ENCODE data around the gene TMEM181.
"Not testable (repeated sequence)": the region's sequence is repeated elsewhere in the genome, so short reads cannot be mapped to it uniquely, and the experiment has no call there.

The TMEM181 gene

GRCh38 chr6:158651981-158652737, 92.3 kb downstream of the TMEM181 start:
- not testable (repeated sequence) for H3K27ac ChIP-seq (ENCODE audit: low read length); H3K4me3 ChIP-seq (ENCODE audit: low read length); H3K36me3 ChIP-seq (ENCODE audit: control insufficient read depth, low read depth, low read length); H3K4me1 ChIP-seq (ENCODE audit: control insufficient read depth, low read depth, low read length); H3K9me3 ChIP-seq (ENCODE audit: control insufficient read depth, low read depth, low read length); H3K9ac ChIP-seq (ENCODE audit: low read length); H3K27me3 ChIP-seq (ENCODE audit: control insufficient read depth, insufficient read depth, low read length)

- no peak overlapping the region for H3K4me3 ChIP-seq (ENCODE audit: low read length)
- H3K9ac ChIP-seq (ENCODE audit: low read length), result no peak overlapping the region
- H3K9me3 ChIP-seq (ENCODE audit: control insufficient read depth, low read depth, low read length), result no peaks in the 10 kb centered on the region
- no peaks in the 10 kb centered on the region for H3K4me1 ChIP-seq (ENCODE audit: control insufficient read depth, low read depth, low read length)
- H3K27me3 ChIP-seq (ENCODE audit: control insufficient read depth, insufficient read depth, low read length), result no peaks in the 10 kb centered on the region
- no peak overlapping the region for H3K27ac ChIP-seq (ENCODE audit: low read length)
- H3K36me3 ChIP-seq (ENCODE audit: control insufficient read depth, low read depth, low read length), result no peaks in the 10 kb centered on the region
These were observed 93.9 kb downstream of the TMEM181 start for GRCh38 chr6:158653577-158654354.

GRCh38 chr6:158654498-158654897, 94.6 kb downstream of the TMEM181 start:
- no peaks in the 10 kb centered on the region for H3K36me3 ChIP-seq (ENCODE audit: control insufficient read depth, low read depth, low read length)
- H3K4me1 ChIP-seq (ENCODE audit: control insufficient read depth, low read depth, low read length), result no peaks in the 10 kb centered on the region
- no peaks in the 10 kb centered on the region for H3K27me3 ChIP-seq (ENCODE audit: control insufficient read depth, insufficient read depth, low read length)
- H3K9me3 ChIP-seq (ENCODE audit: control insufficient read depth, low read depth, low read length), result no peaks in the 10 kb centered on the region
- no peak overlapping the region for H3K9ac ChIP-seq (ENCODE audit: low read length)
- H3K27ac ChIP-seq (ENCODE audit: low read length), result no peak overlapping the region
- no peak overlapping the region for H3K4me3 ChIP-seq (ENCODE audit: low read length)

GRCh38 chr6:158654960-158655489, 95.1 kb downstream of the TMEM181 start:
- Histone ChIP-seq H3K27ac (ENCODE audit: low read length) (no peak overlapping the region), H3K27me3 (ENCODE audit: control insufficient read depth, insufficient read depth, low read length) (no peaks in the 10 kb centered on the region), H3K9me3 (ENCODE audit: control insufficient read depth, low read depth, low read length) (no peaks in the 10 kb centered on the region), H3K36me3 (ENCODE audit: control insufficient read depth, low read depth, low read length) (no peaks in the 10 kb centered on the region), H3K4me1 (ENCODE audit: control insufficient read depth, low read depth, low read length) (no peaks in the 10 kb centered on the region), H3K9ac (ENCODE audit: low read length) (no peak overlapping the region), H3K4me3 (ENCODE audit: low read length) (no peak overlapping the region)

GRCh38 chr6:158655569-158656450, 95.9 kb downstream of the TMEM181 start:
- H3K27ac ChIP-seq (ENCODE audit: low read length), result no peak overlapping the region
- no peak overlapping the region for H3K9ac ChIP-seq (ENCODE audit: low read length)
- H3K4me1 ChIP-seq (ENCODE audit: control insufficient read depth, low read depth, low read length), result no peaks in the 10 kb centered on the region
- no peaks in the 10 kb centered on the region for H3K9me3 ChIP-seq (ENCODE audit: control insufficient read depth, low read depth, low read length)
- H3K36me3 ChIP-seq (ENCODE audit: control insufficient read depth, low read depth, low read length), result no peaks in the 10 kb centered on the region
- no peaks in the 10 kb centered on the region for H3K27me3 ChIP-seq (ENCODE audit: control insufficient read depth, insufficient read depth, low read length)
- no peak overlapping the region for H3K4me3 ChIP-seq (ENCODE audit: low read length)

- not testable (repeated sequence) for H3K27me3 ChIP-seq (ENCODE audit: control insufficient read depth, insufficient read depth, low read length); H3K4me1 ChIP-seq (ENCODE audit: control insufficient read depth, low read depth, low read length); H3K9me3 ChIP-seq (ENCODE audit: control insufficient read depth, low read depth, low read length); H3K9ac ChIP-seq (ENCODE audit: low read length); H3K27ac ChIP-seq (ENCODE audit: low read length); H3K4me3 ChIP-seq (ENCODE audit: low read length); H3K36me3 ChIP-seq (ENCODE audit: control insufficient read depth, low read depth, low read length)
These were observed 97.1 kb downstream of the TMEM181 start for GRCh38 chr6:158656986-158657385.

GRCh38 chr6:158660333-158660754, 100.5 kb downstream of the TMEM181 start:
- no peaks in the 10 kb centered on the region for H3K9me3 ChIP-seq (ENCODE audit: control insufficient read depth, low read depth, low read length)
- no peaks in the 10 kb centered on the region for H3K36me3 ChIP-seq (ENCODE audit: control insufficient read depth, low read depth, low read length)
- no peak overlapping the region for H3K4me3 ChIP-seq (ENCODE audit: low read length)
- H3K4me1 ChIP-seq (ENCODE audit: control insufficient read depth, low read depth, low read length), result peaks cover 11% of the 10 kb centered on the region
- no peaks in the 10 kb centered on the region for H3K27me3 ChIP-seq (ENCODE audit: control insufficient read depth, insufficient read depth, low read length)
- H3K27ac ChIP-seq (ENCODE audit: low read length), result no peak overlapping the region
- H3K9ac ChIP-seq (ENCODE audit: low read length), result no peak overlapping the region

- Histone ChIP-seq H3K36me3 (ENCODE audit: control insufficient read depth, low read depth, low read length) (no peaks in the 10 kb centered on the region), H3K27ac (ENCODE audit: low read length) (no peak overlapping the region), H3K4me1 (ENCODE audit: control insufficient read depth, low read depth, low read length) (peaks cover 11% of the 10 kb centered on the region), H3K9me3 (ENCODE audit: control insufficient read depth, low read depth, low read length) (no peaks in the 10 kb centered on the region), H3K27me3 (ENCODE audit: control insufficient read depth, insufficient read depth, low read length) (no peaks in the 10 kb centered on the region), H3K4me3 (ENCODE audit: low read length) (no peak overlapping the region), H3K9ac (ENCODE audit: low read length) (no peak overlapping the region)
These were observed 101.3 kb downstream of the TMEM181 start for GRCh38 chr6:158661156-158661685.

GRCh38 chr6:158662607-158662953, 102.7 kb downstream of the TMEM181 start:
- H3K9me3 ChIP-seq (ENCODE audit: control insufficient read depth, low read depth, low read length), result no peaks in the 10 kb centered on the region
- H3K9ac ChIP-seq (ENCODE audit: low read length), result no peak overlapping the region
- no peak overlapping the region for H3K4me3 ChIP-seq (ENCODE audit: low read length)
- H3K27ac ChIP-seq (ENCODE audit: low read length), result no peak overlapping the region
- H3K27me3 ChIP-seq (ENCODE audit: control insufficient read depth, insufficient read depth, low read length), result no peaks in the 10 kb centered on the region
- no peaks in the 10 kb centered on the region for H3K36me3 ChIP-seq (ENCODE audit: control insufficient read depth, low read depth, low read length)
- H3K4me1 ChIP-seq (ENCODE audit: control insufficient read depth, low read depth, low read length), result peaks cover 11% of the 10 kb centered on the region

GRCh38 chr6:158662954-158663624, 103.2 kb downstream of the TMEM181 start:
- Histone ChIP-seq H3K27ac (ENCODE audit: low read length) (no peak overlapping the region), H3K27me3 (ENCODE audit: control insufficient read depth, insufficient read depth, low read length) (no peaks in the 10 kb centered on the region), H3K4me3 (ENCODE audit: low read length) (no peak overlapping the region), H3K4me1 (ENCODE audit: control insufficient read depth, low read depth, low read length) (peaks cover 11% of the 10 kb centered on the region), H3K9ac (ENCODE audit: low read length) (no peak overlapping the region), H3K36me3 (ENCODE audit: control insufficient read depth, low read depth, low read length) (no peaks in the 10 kb centered on the region), H3K9me3 (ENCODE audit: control insufficient read depth, low read depth, low read length) (no peaks in the 10 kb centered on the region)
